Mammary epithelial cell (primary cell): ENCODE results near the gene VEZF1.

Source experiments
- CTCF ChIP-seq, 2 donors: IDR thresholded peaks in 1 of 2; conservative IDR thresholded peaks in 1 of 2; 2 replicates each; pipeline ENCODE4 v1.5.1; 2011 to 2012; ENCODE audit warnings: inconsistent platforms in 2 of 2, low read length in 2 of 2, mild to moderate bottlenecking in 2 of 2, control low read depth in 1 of 2, low read depth in 1 of 2; ENCODE audit not compliant: insufficient read depth in 1 of 2; ENCODE audit errors: extremely low read depth in 1 of 2
- EZH2 ChIP-seq: IDR thresholded peaks from 2 replicates; pipeline ENCODE4 v1.6.1; 2012; ENCODE audit warnings: low read length, inconsistent platforms, borderline replicate concordance

DNA sequence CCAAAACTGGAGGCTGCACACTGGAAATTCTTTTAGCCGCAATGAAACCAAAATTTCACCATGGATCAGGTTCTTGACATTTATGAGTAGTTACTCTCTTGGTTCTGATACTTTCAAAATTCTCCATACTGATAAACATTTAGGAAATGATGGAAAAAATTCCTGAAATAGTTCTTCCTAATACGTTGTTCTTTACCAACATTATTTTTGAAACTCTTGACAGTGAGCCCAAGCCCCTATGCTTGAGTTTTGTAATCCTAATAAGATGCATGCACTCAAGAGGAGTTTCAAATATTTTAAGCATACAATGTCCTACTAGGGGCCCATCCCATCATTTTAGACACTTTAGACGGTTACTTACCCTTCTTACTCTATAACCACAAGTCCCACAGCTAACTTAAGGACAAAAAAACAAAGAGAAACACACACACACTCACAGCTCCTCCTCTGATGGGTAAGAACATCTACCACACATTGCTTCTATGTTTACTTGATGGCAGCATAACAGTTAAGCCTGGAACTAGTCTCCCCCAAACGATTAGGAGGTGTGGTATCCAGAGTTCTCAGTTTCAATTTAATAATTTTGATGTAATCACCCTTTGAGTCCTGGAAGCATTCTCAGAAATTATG is 3.7 kb downstream of the VEZF1 start:
- TF ChIP-seq CTCF (conservative IDR thresholded peaks at IDR 0.05 in 1 of 2, IDR thresholded peaks at IDR 0.05 in 1 of 2; ENCODE audit: extremely low read depth in 1 of 2, insufficient read depth in 1 of 2, low read depth in 1 of 2, low read length in 2 of 2) (no peak), EZH2 (no peak)
